Urinary bladder (tissue), 4 donors: Measurements from ENCODE around the gene TIGAR. TPM values are rescaled to one million over a fixed set of nuclear protein-coding genes. Genes with fewer than 3 reads are reported as not detected.

Experiments
- DNase-seq: peaks from one replicate; pipeline ENCODE4 v3.0.0-alpha.2; 2015; ENCODE audit errors: extremely low spot score
- H3K27ac ChIP-seq: one replicate; pipeline ENCODE4 v1.5.1; 2013; ENCODE audit warnings: low read depth, mild to moderate bottlenecking, moderate library complexity
- H3K36me3 ChIP-seq: one replicate; pipeline ENCODE4 v1.6.1; 2013; ENCODE audit warnings: mild to moderate bottlenecking, moderate library complexity; ENCODE audit not compliant: insufficient read depth
- H3K4me1 ChIP-seq: one replicate; pipeline ENCODE4 v1.6.1; 2013; ENCODE audit warnings: mild to moderate bottlenecking, moderate library complexity; ENCODE audit not compliant: insufficient read depth
- H3K4me3 ChIP-seq: one replicate; pipeline ENCODE4 v1.5.1; 2013; ENCODE audit warnings: low read depth, low read length
- WGBS: extraction: QIAGEN DNeasy Blood & Tissue Kit; methylation state at CpG from one replicate; pipeline ENCODE4 v1.1.7; 2013; 5-methylcytosine and 5-hydroxymethylcytosine counted together
- polyA plus RNA-seq: library from polyadenylated mRNA; stranded (reverse); fragments of 200-250 nt; gene quantifications from one replicate; pipeline ENCODE4 v1.2.3, GENCODE V29; 2013
- total RNA-seq: library from RNA; depleted of rRNA; stranded (reverse); fragments of >200 nt; gene quantifications from one replicate; pipeline ENCODE4 v1.2.3, GENCODE V29; 2014
- donor health status: healthy with polysubstance abuse.
- donor health status: healthy.

Gene TIGAR
- total and polyA plus RNA-seq, 2 donors, result 3.6 to 5.8 TPM

- WGBS, result 54% methylated on average over 15 of the region's 15 CpGs
- H3K36me3 ChIP-seq, result no peaks in the 10 kb centered on the region
- DNase-seq, result no peak
- no peak overlapping the region for H3K27ac ChIP-seq
- no peak overlapping the region for H3K4me3 ChIP-seq
- H3K4me1 ChIP-seq, result no peaks in the 10 kb centered on the region
Measured at GRCh38 chr12:4278329-4279197, 42.5 kb upstream of the TIGAR start.

GRCh38 chr12:4279198-4279690, 41.8 kb upstream of the TIGAR start:
- Histone ChIP-seq H3K27ac (no peak overlapping the region), H3K36me3 (no peaks in the 10 kb centered on the region), H3K4me1 (no peaks in the 10 kb centered on the region), H3K4me3 (no peak overlapping the region)
- WGBS, result 66% methylated on average over 10 of the region's 10 CpGs
- no peak for DNase-seq

GRCh38 chr12:4280351-4281163, 40.5 kb upstream of the TIGAR start:
- WGBS, result 30% methylated on average over 15 of the region's 15 CpGs
- no peaks in the 10 kb centered on the region for H3K36me3 ChIP-seq
- no peak overlapping the region for H3K27ac ChIP-seq
- H3K4me3 ChIP-seq, result no peak overlapping the region
- no peak for DNase-seq
- H3K4me1 ChIP-seq, result no peaks in the 10 kb centered on the region

GRCh38 chr12:4281173-4281654, 39.8 kb upstream of the TIGAR start:
- no peak for DNase-seq
- WGBS, result 71% methylated on average over 16 of the region's 16 CpGs
- Histone ChIP-seq H3K36me3 (no peaks in the 10 kb centered on the region), H3K27ac (no peak overlapping the region), H3K4me1 (no peaks in the 10 kb centered on the region), H3K4me3 (no peak overlapping the region)

GRCh38 chr12:4282103-4282891, 38.7 kb upstream of the TIGAR start:
- no peaks in the 10 kb centered on the region for H3K36me3 ChIP-seq
- H3K27ac ChIP-seq, result no peak overlapping the region
- no peak overlapping the region for H3K4me3 ChIP-seq
- no peak for DNase-seq
- H3K4me1 ChIP-seq, result no peaks in the 10 kb centered on the region
- 86% methylated on average over 16 of the region's 16 CpGs for WGBS

- H3K4me1 ChIP-seq, result no peaks in the 10 kb centered on the region
- H3K36me3 ChIP-seq, result no peaks in the 10 kb centered on the region
- WGBS, result 72% methylated on average over 12 of the region's 12 CpGs
- DNase-seq, result no peak
- H3K27ac ChIP-seq, result no peak overlapping the region
- no peak overlapping the region for H3K4me3 ChIP-seq
Measured at GRCh38 chr12:4282892-4283511, 38.0 kb upstream of the TIGAR start.

- 62% methylated on average over 12 of the region's 12 CpGs for WGBS
- Histone ChIP-seq H3K4me3 (no peak overlapping the region), H3K36me3 (no peaks in the 10 kb centered on the region), H3K4me1 (no peaks in the 10 kb centered on the region), H3K27ac (no peak overlapping the region)
- no peak for DNase-seq
Measured at GRCh38 chr12:4283512-4284255, 37.3 kb upstream of the TIGAR start.

- Histone ChIP-seq H3K27ac (no peak overlapping the region), H3K4me1 (no peaks in the 10 kb centered on the region), H3K4me3 (no peak overlapping the region), H3K36me3 (no peaks in the 10 kb centered on the region)
- no peak for DNase-seq
- WGBS, result 76% methylated on average over 4 of the region's 4 CpGs
Measured at GRCh38 chr12:4284306-4284705, 36.7 kb upstream of the TIGAR start.

GRCh38 chr12:4285070-4285469, 35.9 kb upstream of the TIGAR start:
- WGBS, result 84% methylated on average over 8 of the region's 8 CpGs

GRCh38 chr12:4286228-4286627, 34.8 kb upstream of the TIGAR start:
- no peak for DNase-seq
- WGBS, result 73% methylated on average over 12 of the region's 12 CpGs
- Histone ChIP-seq H3K4me1 (no peaks in the 10 kb centered on the region), H3K36me3 (no peaks in the 10 kb centered on the region), H3K4me3 (no peak overlapping the region), H3K27ac (no peak overlapping the region)

More at GRCh38 chr12:4285070-4285469, 35.9 kb upstream of the TIGAR start:
- no peak overlapping the region for H3K4me3 ChIP-seq
- no peaks in the 10 kb centered on the region for H3K4me1 ChIP-seq
- no peaks in the 10 kb centered on the region for H3K36me3 ChIP-seq
- H3K27ac ChIP-seq, result no peak overlapping the region
- DNase-seq, result no peak

- no peaks in the 10 kb centered on the region for H3K36me3 ChIP-seq
- DNase-seq, result no peak
- no peaks in the 10 kb centered on the region for H3K4me1 ChIP-seq
- no peak overlapping the region for H3K27ac ChIP-seq
- H3K4me3 ChIP-seq, result no peak overlapping the region
- 46% methylated on average over 14 of the region's 14 CpGs for WGBS
Measured at GRCh38 chr12:4286771-4287317, 34.2 kb upstream of the TIGAR start.
